ENCODE results near the gene ADAMTS3.

Gene ADAMTS3

GRCh38 chr4:72507860-72508419 lies 61.1 kb downstream of the ADAMTS3 start:
- H3K27me3 ChIP-seq (replicated peaks) = no peaks in the 10 kb centered on the region
- no peak overlapping the region for H3K27ac ChIP-seq
- no peaks in the 10 kb centered on the region for H3K36me3 ChIP-seq (replicated peaks)
- no peak for DNase-seq
- H3K4me3 ChIP-seq (ENCODE audit: low read depth, low read length) = no peak overlapping the region
- in situ Hi-C loops (cut with HindIII; ENCODE audit: low pct_ligation_motif_present, low sequenced_read_pairs) = no loop called here
- TF ChIP-seq CTCF (IDR thresholded peaks at IDR 0.05; ENCODE audit: low read depth, low read length, missing control alignments) = no peak

GRCh38 chr4:72507167-72507566 lies 61.9 kb downstream of the ADAMTS3 start:
- in situ Hi-C loops (cut with HindIII; ENCODE audit: low pct_ligation_motif_present, low sequenced_read_pairs) = no loop called here
- TF ChIP-seq CTCF (IDR thresholded peaks at IDR 0.05; ENCODE audit: low read depth, low read length, missing control alignments) = no peak

GRCh38 chr4:72505314-72505744 lies 63.7 kb downstream of the ADAMTS3 start:
- in situ Hi-C loops (cut with HindIII; ENCODE audit: low pct_ligation_motif_present, low sequenced_read_pairs) = no loop called here
- H3K4me3 ChIP-seq (ENCODE audit: low read depth, low read length) = no peak overlapping the region
- H3K27ac ChIP-seq = no peak overlapping the region
- H3K27me3 ChIP-seq (replicated peaks) = no peaks in the 10 kb centered on the region
- no peaks in the 10 kb centered on the region for H3K36me3 ChIP-seq (replicated peaks)
- DNase-seq = peak; percentile 30
- TF ChIP-seq CTCF (IDR thresholded peaks at IDR 0.05; ENCODE audit: low read depth, low read length, missing control alignments) = peak; percentile 82

More at GRCh38 chr4:72507167-72507566, 61.9 kb downstream of the ADAMTS3 start:
- Histone ChIP-seq H3K4me3 (ENCODE audit: low read depth, low read length) (no peak overlapping the region), H3K27me3 (replicated peaks) (no peaks in the 10 kb centered on the region), H3K27ac (no peak overlapping the region), H3K36me3 (replicated peaks) (no peaks in the 10 kb centered on the region)
- DNase-seq = no peak

- no peaks in the 10 kb centered on the region for H3K36me3 ChIP-seq (replicated peaks)
- no peak for TF ChIP-seq CTCF (IDR thresholded peaks at IDR 0.05; ENCODE audit: low read depth, low read length, missing control alignments)
- no peak overlapping the region for H3K4me3 ChIP-seq (ENCODE audit: low read depth, low read length)
- in situ Hi-C loops (cut with HindIII; ENCODE audit: low pct_ligation_motif_present, low sequenced_read_pairs) = no loop called here
- no peaks in the 10 kb centered on the region for H3K27me3 ChIP-seq (replicated peaks)
- no peak overlapping the region for H3K27ac ChIP-seq
- no peak for DNase-seq
These were observed 68.8 kb downstream of the ADAMTS3 start for GRCh38 chr4:72500214-72500613.

- H3K4me3 ChIP-seq (ENCODE audit: low read depth, low read length) = no peak overlapping the region
- no peak for TF ChIP-seq CTCF (IDR thresholded peaks at IDR 0.05; ENCODE audit: low read depth, low read length, missing control alignments)
- H3K27me3 ChIP-seq (replicated peaks) = no peaks in the 10 kb centered on the region
- in situ Hi-C loops (cut with HindIII; ENCODE audit: low pct_ligation_motif_present, low sequenced_read_pairs) = no loop called here
- H3K27ac ChIP-seq = no peak overlapping the region
- no peaks in the 10 kb centered on the region for H3K36me3 ChIP-seq (replicated peaks)
- no peak for DNase-seq
These were observed 72.9 kb downstream of the ADAMTS3 start for GRCh38 chr4:72496119-72496518.

GRCh38 chr4:72494156-72494555 lies 74.9 kb downstream of the ADAMTS3 start:
- no peak for DNase-seq
- Histone ChIP-seq H3K27ac (no peak overlapping the region), H3K27me3 (replicated peaks) (no peaks in the 10 kb centered on the region), H3K4me3 (ENCODE audit: low read depth, low read length) (no peak overlapping the region), H3K36me3 (replicated peaks) (no peaks in the 10 kb centered on the region)
- in situ Hi-C loops (cut with HindIII; ENCODE audit: low pct_ligation_motif_present, low sequenced_read_pairs) = no loop called here
- TF ChIP-seq CTCF (IDR thresholded peaks at IDR 0.05; ENCODE audit: low read depth, low read length, missing control alignments) = no peak
